Hematopoietic multipotent progenitor cell (in vitro differentiated cells): ENCODE measurements around the gene PTPRJ. TPM values are rescaled to one million over a fixed set of nuclear protein-coding genes. Genes with fewer than 3 reads are reported as not detected.
"Not testable (repeated sequence)": the region's sequence is repeated elsewhere in the genome, so short reads cannot be mapped to it uniquely, and the experiment has no call there.

Experiments used
- DNase-seq, 3 donors: peaks; one replicate each; pipeline ENCODE4 v3.0.0-alpha.2; 2011 to 2015; ENCODE audit warnings: low read depth in 2 of 3, low spot score in 2 of 3
- total RNA-seq: library from RNA; depleted of rRNA; stranded (reverse); fragments of >200 nt; gene quantifications from one replicate; pipeline ENCODE4 v1.2.3, GENCODE V29; 2012

Gene PTPRJ
- total RNA-seq, 1 donor, result 2.2 TPM

- no peak for DNase-seq
Measured at GRCh38 chr11:48014917-48015316, 34.6 kb downstream of the PTPRJ start.

GRCh38 chr11:48017105-48017830 is 36.9 kb downstream of the PTPRJ start:
- DNase-seq, result no peak

- DNase-seq, result no peak
Measured at GRCh38 chr11:48017831-48018527, 37.6 kb downstream of the PTPRJ start.

GRCh38 chr11:48018528-48019216 is 38.3 kb downstream of the PTPRJ start:
- DNase-seq, result no peak

- DNase-seq, result peak in 1 of 3 donors; percentile 21
Measured at GRCh38 chr11:48019217-48019584, 38.8 kb downstream of the PTPRJ start.

- DNase-seq, result no peak
Measured at GRCh38 chr11:48019595-48019994, 39.2 kb downstream of the PTPRJ start.

- DNase-seq, result peak in 2 of 3 donors; percentile 57 to 77
Measured at GRCh38 chr11:48020092-48020755, 39.9 kb downstream of the PTPRJ start.

- not testable (repeated sequence) for DNase-seq
Measured at GRCh38 chr11:48021201-48021820, 41.0 kb downstream of the PTPRJ start.

- DNase-seq, result no peak
Measured at GRCh38 chr11:48022445-48022844, 42.1 kb downstream of the PTPRJ start.

- not testable (repeated sequence) for DNase-seq
Measured at GRCh38 chr11:48023608-48024007, 43.2 kb downstream of the PTPRJ start.

- no peak for DNase-seq
Measured at GRCh38 chr11:48024635-48025071, 44.3 kb downstream of the PTPRJ start.

GRCh38 chr11:48025293-48025983 is 45.1 kb downstream of the PTPRJ start:
- no peak for DNase-seq

- DNase-seq, result no peak
Measured at GRCh38 chr11:48025984-48026340, 45.6 kb downstream of the PTPRJ start.

GRCh38 chr11:48028914-48029680 is 48.7 kb downstream of the PTPRJ start:
- no peak for DNase-seq

GRCh38 chr11:48029681-48030290 is 49.4 kb downstream of the PTPRJ start:
- no peak for DNase-seq

- DNase-seq, result no peak
Measured at GRCh38 chr11:48031602-48032001, 51.2 kb downstream of the PTPRJ start.

GRCh38 chr11:48032721-48033120 is 52.4 kb downstream of the PTPRJ start:
- no peak for DNase-seq

GRCh38 chr11:48033918-48034341 is 53.6 kb downstream of the PTPRJ start:
- DNase-seq, result peak in 1 of 3 donors; percentile 40
